ENCODE results near the gene CNTFR. TPM values are rescaled to one million over a fixed set of nuclear protein-coding genes. Genes with fewer than 3 reads are reported as not detected.

CNTFR gene
- polyA plus RNA-seq, 1 donor (not counting 4 experiments of a cell fraction or from before 2014, with no cell fraction given), result 0.42 TPM

DNA sequence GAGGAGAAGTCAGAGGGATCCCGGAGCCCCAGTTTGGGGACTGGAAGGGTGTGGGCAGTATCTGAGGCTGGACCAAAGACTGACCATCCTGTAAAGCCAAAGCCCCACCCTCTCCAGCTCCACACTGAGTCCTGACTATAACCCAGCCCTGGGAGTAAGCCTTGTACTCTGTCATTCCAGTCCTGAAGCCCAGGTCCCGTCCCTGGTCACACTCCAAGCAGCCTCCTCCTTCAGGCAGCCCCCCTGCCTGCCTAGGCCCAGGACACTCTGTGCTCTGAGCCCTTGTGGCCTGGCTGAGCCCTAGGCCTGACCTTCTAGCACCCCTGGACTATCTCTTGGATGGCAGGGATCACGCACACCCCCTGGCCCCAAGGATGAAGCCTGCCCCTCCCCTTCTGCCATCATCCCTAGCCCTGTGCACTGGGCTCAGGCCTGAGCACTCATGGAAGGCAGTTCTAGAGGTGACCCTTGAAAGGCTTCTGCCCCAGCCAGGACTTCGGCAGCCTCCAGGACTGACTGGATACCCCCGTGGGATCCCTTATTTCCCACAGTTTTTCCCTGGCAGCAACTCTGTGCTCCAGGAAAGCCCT lies 38.7 kb downstream of the CNTFR start:
- Histone ChIP-seq H3K79me2 (ENCODE audit: control insufficient read depth, insufficient read depth, low read length) (no peaks in the 10 kb centered on the region), H3K27me3 (ENCODE audit: control insufficient read depth, extremely low read depth, insufficient read depth, low read length) (peaks cover 35% of the 10 kb centered on the region), H4K20me1 (ENCODE audit: control insufficient read depth, extremely low read depth, insufficient read depth, low read length) (peaks cover 6% of the 10 kb centered on the region), H3K9ac (ENCODE audit: control insufficient read depth, extremely low read depth, insufficient read depth, low read length) (no peak overlapping the region), H2AFZ (ENCODE audit: control insufficient read depth, low read length) (no peak overlapping the region), H3K4me3 (ENCODE audit: control insufficient read depth in 2 of 3, extremely low read depth in 1 of 3, insufficient read depth in 2 of 3, low read depth in 1 of 3, low read length in 3 of 3) (no peak overlapping the region), H3K9me3 (ENCODE audit: control insufficient read depth, low read depth, low read length) (no peaks in the 10 kb centered on the region), H3K9me1 (ENCODE audit: control insufficient read depth, extremely low read depth, insufficient read depth, low read length) (no peaks in the 10 kb centered on the region), H3K36me3 (ENCODE audit: control insufficient read depth in 2 of 2, extremely low read depth in 1 of 2, insufficient read depth in 2 of 2, low read length in 2 of 2) (no peaks in the 10 kb centered on the region), H3K4me2 (ENCODE audit: control insufficient read depth, extremely low read depth, insufficient read depth, low read depth, low read length) (no peak overlapping the region), H3K27ac (ENCODE audit: control insufficient read depth, insufficient read depth, low read length) (no peak overlapping the region), H3K4me1 (ENCODE audit: control insufficient read depth, extremely low read depth, insufficient read depth, low read length) (no peaks in the 10 kb centered on the region)
- TF ChIP-seq CTCF (optimal IDR thresholded peaks at IDR 0.05 in 1 of 3, IDR thresholded peaks at IDR 0.05 in 1 of 3, conservative IDR thresholded peaks at IDR 0.05 in 1 of 3; ENCODE audit: extremely low read depth in 1 of 3, insufficient read depth in 2 of 3, low read length in 3 of 3) (no peak), EZH2 (IDR thresholded peaks at IDR 0.05; ENCODE audit: low read length) (no peak)
- dilution Hi-C loops (cut with MboI; ENCODE audit: extremely low pct_ligation_motif_present, low sequenced_read_pairs), result no loop called here
- no peak for DNase-seq (ENCODE audit: low read depth, low spot score)
- no peak for FAIRE-seq

DNA sequence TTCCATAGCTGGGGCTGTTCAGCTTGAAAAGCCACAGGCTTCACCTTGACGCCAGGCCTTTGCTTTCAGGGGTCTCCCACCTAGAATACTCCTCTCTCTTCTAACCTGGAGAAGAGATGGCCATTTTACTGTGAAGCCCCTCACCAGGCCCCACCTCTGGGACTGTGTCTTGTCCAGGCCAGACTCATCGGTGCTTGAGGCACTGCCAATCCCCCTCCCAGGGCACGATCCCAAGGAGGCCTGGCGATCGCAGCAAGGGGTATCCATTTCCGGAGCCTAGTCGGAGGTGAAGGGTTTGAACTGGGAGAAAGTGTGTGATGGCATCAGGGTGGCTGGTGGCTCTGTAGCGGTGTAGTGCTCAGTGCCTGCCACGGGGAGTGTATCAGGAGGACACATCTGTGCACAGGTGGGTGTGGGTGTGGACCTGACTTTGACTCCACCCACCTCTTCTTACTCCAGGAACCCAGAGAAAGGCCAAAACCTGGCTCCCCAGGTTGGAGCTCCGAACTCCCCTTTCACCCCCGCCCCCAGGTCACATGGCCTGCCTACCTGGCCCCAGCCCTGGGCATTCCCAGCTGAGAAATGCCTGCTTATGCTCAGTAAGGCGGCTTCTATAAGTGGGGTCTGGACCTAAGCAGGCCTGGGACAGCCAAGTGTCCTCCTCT lies 39.4 kb downstream of the CNTFR start:
- no peak overlapping the region for H2AFZ ChIP-seq (ENCODE audit: control insufficient read depth, low read length)
- H3K9ac ChIP-seq (ENCODE audit: control insufficient read depth, extremely low read depth, insufficient read depth, low read length), result no peak overlapping the region
- dilution Hi-C loops (cut with MboI; ENCODE audit: extremely low pct_ligation_motif_present, low sequenced_read_pairs), result no loop called here
- no peak overlapping the region for H3K4me3 ChIP-seq (ENCODE audit: control insufficient read depth in 2 of 3, extremely low read depth in 1 of 3, insufficient read depth in 2 of 3, low read depth in 1 of 3, low read length in 3 of 3)
- FAIRE-seq, result no peak
- H3K79me2 ChIP-seq (ENCODE audit: control insufficient read depth, insufficient read depth, low read length), result no peaks in the 10 kb centered on the region
- no peak overlapping the region for H3K4me2 ChIP-seq (ENCODE audit: control insufficient read depth, extremely low read depth, insufficient read depth, low read depth, low read length)
- no peaks in the 10 kb centered on the region for H3K9me3 ChIP-seq (ENCODE audit: control insufficient read depth, low read depth, low read length)
- no peaks in the 10 kb centered on the region for H3K4me1 ChIP-seq (ENCODE audit: control insufficient read depth, extremely low read depth, insufficient read depth, low read length)
- no peaks in the 10 kb centered on the region for H3K9me1 ChIP-seq (ENCODE audit: control insufficient read depth, extremely low read depth, insufficient read depth, low read length)
- H3K27ac ChIP-seq (ENCODE audit: control insufficient read depth, insufficient read depth, low read length), result no peak overlapping the region
- no peak for DNase-seq (ENCODE audit: low read depth, low spot score)
- TF ChIP-seq CTCF (optimal IDR thresholded peaks at IDR 0.05 in 1 of 3, IDR thresholded peaks at IDR 0.05 in 1 of 3, conservative IDR thresholded peaks at IDR 0.05 in 1 of 3; ENCODE audit: extremely low read depth in 1 of 3, insufficient read depth in 2 of 3, low read length in 3 of 3) (no peak), EZH2 (IDR thresholded peaks at IDR 0.05; ENCODE audit: low read length) (no peak)
- H3K36me3 ChIP-seq (ENCODE audit: control insufficient read depth in 2 of 2, extremely low read depth in 1 of 2, insufficient read depth in 2 of 2, low read length in 2 of 2), result no peaks in the 10 kb centered on the region
- H3K27me3 ChIP-seq (ENCODE audit: control insufficient read depth, extremely low read depth, insufficient read depth, low read length), result peaks cover 36% of the 10 kb centered on the region
- peaks cover 6% of the 10 kb centered on the region for H4K20me1 ChIP-seq (ENCODE audit: control insufficient read depth, extremely low read depth, insufficient read depth, low read length)
